Measurements from ENCODE around the gene HMGCL. TPM values are rescaled to one million over a fixed set of nuclear protein-coding genes. Genes with fewer than 3 reads are reported as not detected.
A peak's percentile ranks its signal among the peaks of the same experiment; 100 is the strongest.

HMGCL gene
- 30.0 and 30.3 TPM in 2 replicates for total RNA-seq
- long read RNA-seq, transcript HMGCL-203 (9 exons, 1,600 nt): major isoform, 103 of 123 reads
- long read RNA-seq, partial matches to known transcripts: 4 of 123 reads
- long read RNA-seq, other reads (novel, unspliced or antisense): 12 of 123 reads

GRCh38 chr1:23825076-23825761 is at the start of gene HMGCL:
Gene HMGCL (minus strand): TSS chr1:23825429. CDS start chr1:23825415, 14 bp downstream.
- H3K4me3 Mint-ChIP-seq (ENCODE audit: low read depth): peak within 1 kb of the TSS; percentile 98
- TF ChIP-seq CTCF (IDR thresholded peaks at IDR 0.05; ENCODE audit: unreplicated experiment): no peak
- no peaks in the 10 kb centered on the region for H3K9me3 Mint-ChIP-seq (ENCODE audit: low read depth)
- peaks cover 5% of the 10 kb centered on the region for H3K4me1 Mint-ChIP-seq (ENCODE audit: low read depth)
- no peaks in the 10 kb centered on the region for H3K36me3 Mint-ChIP-seq (ENCODE audit: insufficient read depth)
- H3K27ac Mint-ChIP-seq: peak within 1 kb of the TSS; percentile 98
- DNase-seq (ENCODE audit: low spot score, unreplicated experiment): peak; percentile 78
- H3K27me3 Mint-ChIP-seq: no peaks in the 10 kb centered on the region

- H3K36me3 Mint-ChIP-seq (ENCODE audit: insufficient read depth): peaks cover 2% of the 10 kb centered on the region
- H3K4me3 Mint-ChIP-seq (ENCODE audit: low read depth): no peak overlapping the region
- DNase-seq (ENCODE audit: low spot score, unreplicated experiment): no peak
- no peak overlapping the region for H3K27ac Mint-ChIP-seq
- TF ChIP-seq CTCF (IDR thresholded peaks at IDR 0.05; ENCODE audit: unreplicated experiment): no peak
- H3K4me1 Mint-ChIP-seq (ENCODE audit: low read depth): peaks cover under 1% of the 10 kb centered on the region
- H3K9me3 Mint-ChIP-seq (ENCODE audit: low read depth): peaks cover 6% of the 10 kb centered on the region
- H3K27me3 Mint-ChIP-seq: peaks cover 10% of the 10 kb centered on the region
Measured at GRCh38 chr1:23872421-23872820, 47.2 kb upstream of the HMGCL start.

- no peak overlapping the region for H3K27ac Mint-ChIP-seq
Measured at GRCh38 chr1:23869051-23869450, 43.8 kb upstream of the HMGCL start.

GRCh38 chr1:23868557-23869016 is 43.4 kb upstream of the HMGCL start:
- H3K9me3 Mint-ChIP-seq (ENCODE audit: low read depth): no peaks in the 10 kb centered on the region
- H3K36me3 Mint-ChIP-seq (ENCODE audit: insufficient read depth): no peaks in the 10 kb centered on the region
- peaks cover 6% of the 10 kb centered on the region for H3K4me1 Mint-ChIP-seq (ENCODE audit: low read depth)
- H3K27me3 Mint-ChIP-seq: peaks cover 10% of the 10 kb centered on the region
- peak overlapping the region; percentile 81 for H3K4me3 Mint-ChIP-seq (ENCODE audit: low read depth)
- no peak overlapping the region for H3K27ac Mint-ChIP-seq
- peak; percentile 28 for TF ChIP-seq CTCF (IDR thresholded peaks at IDR 0.05; ENCODE audit: unreplicated experiment)
- DNase-seq (ENCODE audit: low spot score, unreplicated experiment): no peak

More at GRCh38 chr1:23869051-23869450, 43.8 kb upstream of the HMGCL start:
- Mint-ChIP-seq H3K27me3 (peaks cover 10% of the 10 kb centered on the region), H3K4me1 (ENCODE audit: low read depth) (peaks cover 6% of the 10 kb centered on the region), H3K9me3 (ENCODE audit: low read depth) (no peaks in the 10 kb centered on the region), H3K4me3 (ENCODE audit: low read depth) (no peak overlapping the region), H3K36me3 (ENCODE audit: insufficient read depth) (no peaks in the 10 kb centered on the region)
- TF ChIP-seq CTCF (IDR thresholded peaks at IDR 0.05; ENCODE audit: unreplicated experiment): no peak
- no peak for DNase-seq (ENCODE audit: low spot score, unreplicated experiment)

GRCh38 chr1:23867895-23868556 is 42.8 kb upstream of the HMGCL start, which contains the start of gene FUCA1:
Gene FUCA1 (minus strand): TSS chr1:23868290. CDS start chr1:23868286, 4 bp downstream.
- H3K27ac Mint-ChIP-seq: peak within 1 kb of the TSS; percentile 64
- H3K9me3 Mint-ChIP-seq (ENCODE audit: low read depth): no peaks in the 10 kb centered on the region
- no peaks in the 10 kb centered on the region for H3K36me3 Mint-ChIP-seq (ENCODE audit: insufficient read depth)
- TF ChIP-seq CTCF (IDR thresholded peaks at IDR 0.05; ENCODE audit: unreplicated experiment): peak; percentile 98
- peak; percentile 92 for DNase-seq (ENCODE audit: low spot score, unreplicated experiment)
- peaks cover 10% of the 10 kb centered on the region for H3K27me3 Mint-ChIP-seq
- H3K4me1 Mint-ChIP-seq (ENCODE audit: low read depth): peaks cover 6% of the 10 kb centered on the region
- H3K4me3 Mint-ChIP-seq (ENCODE audit: low read depth): peak within 1 kb of the TSS; percentile 81
